RPMI8226 (cell line): ENCODE results near the gene SF3A1.
"Not testable (repeated sequence)": the region's sequence is repeated elsewhere in the genome, so short reads cannot be mapped to it uniquely, and the experiment has no call there.

Experiments used
- DNase-seq: peaks from one replicate; pipeline ENCODE4 v3.0.0-alpha.2; 2015

The SF3A1 gene

DNA sequence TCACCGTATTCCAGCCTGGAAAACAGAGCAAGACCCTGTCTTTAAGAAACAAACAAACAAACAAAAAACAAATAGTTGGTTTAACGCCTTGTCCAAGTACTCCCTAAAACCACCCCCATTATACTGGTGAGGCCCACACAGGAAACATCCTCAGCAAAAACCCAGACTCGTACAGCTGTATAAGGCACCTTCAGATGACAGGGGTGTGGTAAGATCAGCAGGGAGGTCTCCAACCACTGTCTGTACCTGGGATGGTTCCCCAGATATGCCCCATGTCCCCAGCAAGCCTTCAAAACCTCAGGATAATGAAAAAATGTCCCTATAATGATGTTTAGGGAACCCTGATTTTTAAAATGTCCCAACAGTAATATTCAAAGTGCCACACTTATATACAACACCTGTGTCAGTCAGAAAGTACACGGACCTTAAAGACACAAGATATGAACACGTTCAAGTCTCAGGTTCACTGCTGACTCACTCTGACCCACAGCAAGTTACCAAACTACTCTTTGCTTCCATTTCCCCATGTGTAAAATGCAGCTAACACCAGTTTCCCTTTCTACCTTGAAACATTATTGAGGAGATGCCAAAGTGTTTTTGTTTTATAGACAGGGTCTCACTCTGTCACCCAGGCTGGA is 9.3 kb downstream of the SF3A1 start:
- DNase-seq: no peak

DNA sequence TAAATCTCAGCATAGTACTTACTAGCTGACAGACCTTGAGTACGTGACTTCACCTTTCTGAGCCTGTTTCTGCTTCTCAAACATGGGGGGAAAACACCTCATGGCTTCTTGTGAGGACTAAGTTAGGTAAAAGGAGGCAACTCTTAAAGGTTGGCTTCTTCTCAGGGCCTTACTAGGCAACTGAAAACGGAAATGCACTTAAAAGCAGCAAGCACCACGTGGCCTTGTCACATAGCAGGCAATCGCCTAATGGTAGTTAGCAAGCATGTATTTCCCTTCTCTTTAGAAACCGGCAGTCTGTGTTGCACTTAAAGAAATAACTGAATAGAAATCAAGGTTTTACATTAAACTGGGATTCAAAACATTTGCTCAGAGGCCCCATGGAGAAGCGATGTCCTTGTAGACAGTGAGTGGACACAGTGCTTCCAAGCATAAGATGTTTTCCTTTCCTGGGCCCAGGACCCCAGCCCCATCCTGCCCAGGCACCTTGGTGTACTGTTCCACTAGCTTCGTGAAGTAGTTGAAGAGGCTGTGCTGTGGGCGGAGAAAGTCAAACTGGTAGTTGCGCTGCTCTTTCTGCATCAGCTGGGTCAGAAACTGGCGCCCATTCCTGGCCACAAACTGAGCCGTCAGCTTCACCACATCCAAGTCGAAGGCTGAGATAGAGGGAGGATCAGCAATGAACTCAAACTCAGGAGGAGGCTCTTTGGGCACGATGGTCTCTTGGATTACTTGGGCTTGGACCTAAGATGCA is 12.1 kb downstream of the SF3A1 start:
- no peak for DNase-seq

DNA sequence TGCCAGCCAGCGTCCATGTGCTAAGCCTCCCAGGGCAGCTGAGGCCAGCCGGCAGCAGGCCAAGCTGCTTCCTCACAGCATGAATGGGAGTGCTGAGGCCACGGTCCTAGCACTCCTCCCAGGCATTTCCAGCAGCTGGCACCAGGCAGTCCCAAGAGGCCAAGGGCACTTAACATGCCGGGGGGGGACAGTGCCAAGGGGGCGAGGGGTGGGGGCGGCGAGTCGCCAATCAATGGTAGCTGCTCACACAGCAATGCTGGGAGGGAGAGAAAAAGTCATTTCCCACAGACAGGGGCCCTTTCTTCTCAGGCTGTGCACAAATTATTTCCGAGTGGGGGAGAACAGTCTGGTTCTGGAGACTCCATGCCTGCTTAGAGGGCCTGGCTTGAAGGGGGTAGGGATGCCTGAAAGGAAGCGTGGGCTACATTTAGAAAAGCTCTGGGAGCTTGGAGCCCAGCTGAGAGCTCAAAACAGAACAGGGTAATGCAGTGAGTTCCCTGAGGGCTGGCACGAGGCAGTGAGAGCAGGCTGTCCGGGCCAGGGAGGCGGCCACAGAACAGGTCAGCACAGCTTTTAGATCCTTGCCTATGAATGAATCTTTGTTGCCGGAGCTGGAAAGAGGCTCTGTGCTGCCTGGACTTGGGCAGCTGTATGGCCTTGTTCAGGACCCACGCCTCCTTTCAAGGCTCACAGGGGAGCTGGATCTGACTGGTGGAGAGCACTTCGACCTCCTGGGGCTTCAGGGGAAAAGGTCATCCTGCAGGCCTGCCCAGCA is 15.6 kb downstream of the SF3A1 start:
- DNase-seq: no peak

DNA sequence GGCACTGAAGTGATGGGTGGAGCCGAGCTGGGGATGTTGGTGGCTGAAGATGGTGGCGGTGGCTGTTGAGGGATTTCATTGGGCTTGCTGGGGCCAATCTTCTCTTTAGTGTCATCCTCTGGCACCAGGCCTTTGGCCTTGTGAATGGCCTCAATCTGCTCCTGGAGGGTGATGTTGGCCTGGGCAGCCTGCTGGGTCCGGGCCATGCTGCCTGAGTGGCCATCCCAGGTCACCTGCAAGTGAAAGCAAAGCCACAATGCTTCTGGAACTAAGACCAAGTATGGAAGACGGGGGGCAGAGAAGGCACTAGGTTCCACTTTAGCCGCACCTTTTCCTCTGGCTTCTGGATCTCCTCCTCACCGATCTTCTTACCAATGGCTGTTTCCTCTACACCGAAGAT is 17.9 kb downstream of the SF3A1 start:
- DNase-seq: no peak

DNA sequence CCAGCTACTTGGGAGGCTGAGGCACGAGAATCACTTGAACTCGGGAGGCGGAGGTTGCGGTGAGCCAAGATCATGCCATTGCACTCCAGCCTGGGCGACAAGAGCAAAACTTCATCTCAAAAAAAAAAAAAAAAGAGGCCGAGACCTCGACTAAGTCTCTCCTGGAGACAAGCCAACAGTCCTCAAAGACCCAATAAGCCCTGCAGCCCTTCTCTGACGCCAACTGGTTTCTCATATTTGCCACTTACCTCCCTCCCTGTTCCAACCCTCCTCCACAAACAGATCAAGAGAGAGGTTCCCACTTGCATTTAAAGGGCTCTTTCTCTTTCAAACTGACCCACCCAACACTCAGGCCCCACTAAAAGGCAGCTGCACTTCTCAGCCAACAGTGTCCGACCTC is 18.4 kb downstream of the SF3A1 start:
- DNase-seq: not testable (repeated sequence)

DNA sequence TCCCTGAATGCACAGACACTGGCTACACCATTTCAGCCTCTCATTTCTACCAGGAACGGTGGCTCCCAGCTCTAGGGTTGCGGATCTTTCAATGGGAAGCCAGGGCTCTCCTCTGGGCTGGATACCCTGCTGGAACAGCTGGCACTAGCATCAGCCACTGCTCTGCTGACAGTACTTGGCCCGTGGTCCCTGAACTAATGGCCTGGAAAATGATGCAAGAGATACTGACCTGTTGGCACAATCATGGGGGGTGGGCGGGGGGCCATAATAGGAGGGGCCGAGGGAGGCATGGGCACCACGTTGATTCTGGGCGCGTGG is 19.3 kb downstream of the SF3A1 start:
- DNase-seq: no peak

DNA sequence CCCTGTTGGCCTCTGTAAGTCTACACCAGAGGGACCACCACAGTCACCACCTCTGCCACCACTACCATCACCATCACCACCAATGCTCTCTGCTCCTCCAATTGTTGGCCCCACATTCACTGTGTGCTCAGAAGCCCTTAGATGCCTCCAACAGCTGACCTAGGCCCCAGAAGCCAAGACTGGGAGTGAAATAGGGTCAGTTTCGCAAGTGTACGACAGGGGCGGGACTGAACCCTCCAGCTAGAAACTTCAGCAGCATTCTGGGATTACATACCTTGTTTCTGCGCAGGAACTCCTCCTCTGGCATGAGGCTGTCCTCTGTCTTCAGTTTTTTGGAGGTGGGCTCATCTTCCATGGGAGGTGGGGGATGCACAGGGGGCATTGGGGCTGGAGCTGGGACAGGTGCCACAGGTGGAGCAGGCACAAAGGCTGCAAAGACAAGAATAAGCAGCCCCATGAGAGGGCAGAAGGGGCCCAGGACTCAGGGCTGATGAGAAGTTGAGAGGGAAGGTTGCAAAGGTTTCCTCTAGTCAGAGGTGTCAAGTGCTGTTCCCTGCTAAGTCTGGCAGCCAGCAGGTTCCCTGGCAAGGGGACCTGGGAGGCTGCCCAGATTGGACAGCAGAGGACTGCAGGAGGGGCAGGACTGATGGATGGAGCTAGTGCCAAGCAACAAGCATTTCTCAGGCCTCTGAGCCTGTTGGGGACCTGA is 19.8 kb downstream of the SF3A1 start:
- DNase-seq: no peak

DNA sequence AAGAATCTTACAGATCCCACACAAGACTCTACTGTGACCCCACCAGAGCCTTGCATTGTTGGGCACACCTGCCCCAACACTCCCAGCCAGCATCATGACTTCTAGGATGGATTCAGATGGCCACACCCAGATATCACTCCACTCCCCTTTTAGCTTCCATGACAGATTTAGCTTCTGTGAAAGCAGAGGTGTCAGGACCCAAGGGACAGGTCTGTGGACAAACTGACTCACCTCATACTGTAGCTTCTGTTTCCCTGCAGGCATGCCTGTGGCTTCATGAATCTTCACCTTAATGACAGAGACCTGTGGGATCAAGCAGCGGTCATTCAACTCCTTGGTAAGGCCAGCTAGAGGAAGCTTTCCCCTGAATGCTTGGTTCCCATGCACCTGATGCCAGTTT is 21.5 kb downstream of the SF3A1 start:
- no peak for DNase-seq

DNA sequence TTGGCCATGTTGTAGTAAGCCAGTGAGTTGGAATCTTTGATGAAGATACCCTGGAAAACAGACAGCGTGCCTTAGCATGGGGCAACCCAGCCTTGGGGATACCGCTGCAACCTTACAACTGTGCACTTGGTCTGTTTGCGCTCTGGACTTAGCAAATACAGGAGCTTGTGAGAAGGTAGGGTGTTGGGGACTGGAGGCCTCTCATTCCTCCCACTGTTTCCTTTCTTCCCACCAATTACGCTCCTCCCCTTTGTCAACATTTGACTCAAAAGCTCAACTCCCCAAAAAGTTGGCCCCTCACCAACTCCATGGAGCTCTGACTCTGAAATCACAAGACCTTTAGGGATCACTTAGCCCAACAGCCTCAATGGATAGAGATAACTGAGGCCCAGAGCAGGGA is 22.0 kb downstream of the SF3A1 start:
- no peak for DNase-seq

DNA sequence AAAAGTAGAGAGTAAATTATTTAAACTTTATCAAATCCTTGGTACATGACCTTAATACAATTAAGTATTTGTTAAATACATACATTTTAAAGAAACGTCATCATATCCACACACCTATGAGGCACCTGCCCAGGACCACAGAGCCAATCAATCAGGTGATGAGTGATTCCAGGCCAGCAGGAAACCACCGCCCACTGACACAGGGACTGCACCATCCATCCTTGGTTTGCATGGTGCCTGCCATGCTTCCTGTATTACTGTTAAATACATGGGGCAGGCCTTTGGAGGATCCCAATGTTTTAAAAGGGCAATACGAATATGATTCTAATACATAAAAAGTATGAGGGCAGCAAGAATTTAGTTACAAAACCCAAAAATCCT is 23.0 kb downstream of the SF3A1 start:
- DNase-seq: no peak

DNA sequence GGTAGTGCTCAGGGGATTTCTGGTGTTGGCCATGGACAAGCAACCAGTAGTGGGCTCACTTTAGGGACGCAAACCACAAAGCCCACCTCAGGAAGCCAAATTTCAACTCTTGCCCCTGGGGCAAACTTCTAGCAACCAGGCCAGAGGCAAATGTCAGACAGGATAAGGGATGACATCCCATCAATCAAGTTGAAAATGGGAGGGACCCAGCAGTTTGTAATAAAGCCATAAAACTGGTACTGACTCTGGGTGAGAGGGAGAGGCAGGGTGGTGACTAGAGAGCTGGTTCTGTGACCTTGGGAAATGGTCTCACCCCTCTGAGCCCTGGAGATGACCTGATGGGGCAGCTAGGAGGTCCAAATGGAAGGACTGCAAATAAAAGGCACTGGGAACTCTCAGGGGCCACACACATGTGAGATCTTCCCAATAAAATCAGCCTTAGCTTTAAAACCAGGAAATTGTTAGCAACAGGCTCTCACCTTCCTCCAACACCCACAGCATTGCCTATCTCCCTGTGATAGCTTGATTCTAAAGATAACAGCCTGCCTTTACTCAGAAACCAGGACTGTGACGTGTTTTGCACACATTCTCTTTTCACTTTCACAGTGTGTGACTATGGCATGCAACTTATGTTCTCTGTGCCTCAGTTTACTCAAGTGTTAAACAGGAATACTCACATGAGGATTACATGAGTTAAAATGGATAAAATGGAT is 23.5 kb downstream of the SF3A1 start:
- DNase-seq: no peak

DNA sequence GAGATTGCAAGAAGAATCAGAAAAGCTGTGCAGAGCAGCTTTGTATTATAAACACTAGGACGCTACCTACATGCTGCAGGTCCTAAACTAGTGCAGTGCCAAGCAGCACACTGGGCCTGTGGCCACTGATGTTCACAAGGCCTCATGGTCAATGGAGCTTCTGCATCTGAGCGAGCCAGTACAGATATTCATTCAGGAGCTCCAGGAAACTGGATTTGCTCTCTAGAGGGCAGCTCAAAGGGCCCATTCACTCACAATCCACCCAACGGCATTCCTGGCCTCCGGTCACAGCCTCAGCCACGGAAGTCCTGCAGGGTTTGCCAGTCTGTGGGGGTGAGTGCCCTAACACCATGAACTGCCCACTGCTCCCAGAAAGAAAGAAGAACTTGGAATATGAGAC is 24.1 kb downstream of the SF3A1 start:
- DNase-seq: no peak

DNA sequence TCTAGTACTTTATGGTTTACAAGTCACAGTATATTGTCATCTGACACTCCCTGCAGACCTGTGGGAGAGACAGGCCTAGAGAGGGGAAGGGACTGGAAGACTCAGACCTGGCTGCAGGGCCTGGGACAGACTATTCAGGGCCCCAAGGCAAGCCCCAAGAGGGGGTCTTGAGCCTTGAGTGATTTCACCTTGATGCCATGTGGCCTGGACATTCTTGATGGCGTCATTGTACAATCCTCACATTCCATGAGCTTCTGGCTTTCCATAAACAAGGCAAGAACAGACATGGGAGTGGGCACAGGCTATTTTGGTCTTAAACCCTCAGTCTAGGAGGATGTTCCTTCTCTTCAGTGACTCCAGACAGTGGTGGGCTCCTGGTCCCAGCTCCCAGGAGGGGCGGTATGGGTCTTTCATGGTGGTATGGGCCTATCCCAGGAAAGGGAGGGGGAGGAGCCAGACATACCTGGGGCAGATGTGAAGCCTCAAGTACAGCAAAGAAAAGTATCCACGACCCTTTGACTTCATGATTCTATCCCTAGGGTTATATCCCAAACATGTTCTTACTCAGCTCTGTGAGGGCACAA is 28.1 kb downstream of the SF3A1 start:
- DNase-seq: no peak

DNA sequence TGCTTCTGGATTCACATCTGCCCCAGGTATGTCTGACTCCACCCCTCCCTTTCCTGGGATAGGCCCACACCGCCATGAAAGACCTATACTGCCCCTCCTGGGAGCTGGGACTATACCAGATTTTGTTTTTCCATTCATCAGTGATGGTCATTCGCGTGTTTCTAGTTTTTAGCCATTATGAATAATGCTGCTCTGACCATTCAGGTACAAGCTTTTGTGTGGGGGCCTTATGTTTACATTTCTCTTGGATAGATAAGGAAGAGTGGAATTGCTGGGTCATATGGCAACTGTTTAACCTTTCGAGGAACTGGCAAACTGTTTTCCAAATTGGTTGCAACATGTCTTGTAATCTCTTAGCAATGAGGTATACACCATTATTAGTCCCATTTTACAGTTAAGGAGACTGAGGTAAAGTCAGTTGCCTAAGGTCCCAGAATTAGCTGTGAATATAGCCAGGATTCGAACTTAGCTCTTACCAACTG is 28.8 kb downstream of the SF3A1 start:
- DNase-seq: peak; percentile 37

DNA sequence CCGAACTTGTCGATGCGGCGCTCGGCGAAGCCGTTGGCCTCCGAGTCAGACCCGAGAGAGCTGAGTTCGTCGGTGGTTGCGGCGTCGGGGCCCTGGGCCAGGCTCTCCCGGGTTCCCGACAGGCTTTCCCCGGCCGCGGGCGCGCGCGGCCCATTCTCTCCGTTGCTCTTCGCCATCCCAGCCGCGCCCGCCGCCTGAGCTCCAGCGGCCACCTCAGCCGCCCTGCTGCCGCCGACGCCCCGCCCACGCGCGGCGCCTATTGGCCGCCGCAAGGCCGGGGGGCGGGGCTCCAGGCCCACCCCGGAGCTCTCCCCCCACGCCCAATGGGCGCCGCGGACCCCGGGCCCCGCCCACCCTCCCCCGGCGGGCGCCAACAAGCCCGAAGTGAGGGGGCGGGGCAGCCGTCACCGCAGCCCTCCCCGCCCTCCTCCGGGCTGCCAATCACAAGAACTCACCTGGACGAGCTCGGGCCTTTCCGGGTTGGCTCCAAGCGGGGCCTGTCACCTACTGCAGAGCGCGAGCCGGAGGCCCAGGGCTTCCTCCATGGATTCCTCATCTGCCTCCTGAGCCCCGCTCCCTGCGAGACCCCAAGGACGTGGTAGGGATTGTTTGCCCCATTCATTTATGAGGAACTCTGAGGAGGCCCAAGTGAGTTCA is 29.9 kb downstream of the SF3A1 start, which contains the start of gene TBC1D10A:
Gene TBC1D10A, minus strand, starts transcription at position 236 of the 657 bp plus-strand sequence. Its CDS starts 60 bp downstream, at position 176.
- peak; percentile 98 for DNase-seq

DNA sequence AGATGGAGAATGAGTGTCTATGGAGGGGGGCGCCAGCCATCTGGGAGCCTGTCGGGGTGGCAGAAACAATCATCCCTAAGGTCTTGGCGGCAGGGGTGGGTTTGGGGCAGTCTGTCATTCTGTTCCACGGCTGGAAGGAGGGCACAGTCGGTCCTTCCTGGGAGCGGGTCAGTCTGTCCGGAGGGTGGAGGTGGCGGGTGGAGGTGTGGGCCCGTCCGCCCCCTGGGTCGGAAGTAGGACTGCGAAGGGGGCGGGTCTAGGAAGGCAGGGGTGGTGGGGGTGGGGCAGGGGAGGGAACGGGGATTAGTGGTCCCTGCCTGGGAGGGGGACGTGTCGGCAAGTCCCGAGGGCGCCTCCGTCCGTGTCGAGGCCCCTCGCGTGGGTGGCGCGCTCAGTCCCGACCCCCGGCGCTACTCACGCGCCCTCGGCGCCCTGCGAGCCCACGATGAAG is 30.4 kb downstream of the SF3A1 start:
- no peak for DNase-seq

DNA sequence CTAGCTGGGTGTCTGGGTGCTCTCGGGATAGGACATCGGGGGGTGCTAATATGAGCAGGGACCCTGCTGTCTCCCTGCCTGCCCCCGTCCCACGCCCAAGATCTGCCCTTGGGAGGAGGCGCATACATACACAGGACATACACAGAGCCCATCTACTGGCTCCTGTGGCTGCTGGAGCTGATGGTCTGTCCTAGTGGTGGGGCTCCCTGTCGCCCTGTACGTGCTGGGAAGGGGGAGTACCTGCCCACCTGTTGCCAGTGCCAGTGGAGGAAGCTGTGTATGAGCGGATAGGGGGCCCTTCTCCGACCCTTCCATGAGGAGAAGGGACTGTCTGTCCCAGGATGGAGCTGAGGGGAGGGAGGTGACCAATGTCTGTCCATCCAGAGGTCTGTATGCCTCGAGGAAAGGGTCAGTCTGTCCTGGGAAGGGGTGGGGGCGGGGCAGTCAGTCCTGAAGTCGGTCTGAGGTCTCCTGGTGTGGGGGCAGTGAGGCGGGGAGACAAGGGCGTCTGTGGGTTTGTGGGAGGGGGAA is 30.9 kb downstream of the SF3A1 start:
- DNase-seq: no peak

DNA sequence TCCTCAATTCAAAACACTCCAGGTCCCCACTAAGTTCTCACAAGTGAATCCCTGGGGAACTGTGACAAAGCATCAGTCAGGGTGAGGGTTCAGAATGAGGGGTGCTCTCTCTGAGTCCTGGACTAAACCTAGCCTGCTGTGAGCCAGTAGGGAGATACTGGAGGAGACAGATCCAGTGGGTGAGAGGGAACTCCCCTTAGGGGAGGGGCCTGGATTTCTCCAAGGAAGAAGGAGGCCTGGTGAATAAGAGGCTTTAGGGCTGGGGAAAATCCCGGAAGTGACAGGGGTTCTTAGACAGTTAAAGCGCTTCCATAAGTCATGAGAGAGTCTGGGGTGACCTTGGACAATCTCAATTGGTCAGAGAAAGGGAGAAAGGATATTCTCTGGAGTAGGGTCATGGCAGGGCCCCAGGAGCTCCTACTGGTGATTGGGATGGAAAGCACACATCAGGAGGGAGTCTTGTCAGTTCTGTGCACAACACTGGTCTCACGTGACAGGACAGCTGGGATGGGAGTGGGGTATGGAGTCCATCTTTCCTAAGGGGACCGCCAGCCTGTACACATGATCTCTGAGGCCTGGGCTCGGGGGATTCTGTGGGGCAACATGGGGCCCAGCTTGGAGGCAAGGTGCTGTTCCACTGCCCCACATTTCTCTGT is 31.5 kb downstream of the SF3A1 start:
- no peak for DNase-seq

DNA sequence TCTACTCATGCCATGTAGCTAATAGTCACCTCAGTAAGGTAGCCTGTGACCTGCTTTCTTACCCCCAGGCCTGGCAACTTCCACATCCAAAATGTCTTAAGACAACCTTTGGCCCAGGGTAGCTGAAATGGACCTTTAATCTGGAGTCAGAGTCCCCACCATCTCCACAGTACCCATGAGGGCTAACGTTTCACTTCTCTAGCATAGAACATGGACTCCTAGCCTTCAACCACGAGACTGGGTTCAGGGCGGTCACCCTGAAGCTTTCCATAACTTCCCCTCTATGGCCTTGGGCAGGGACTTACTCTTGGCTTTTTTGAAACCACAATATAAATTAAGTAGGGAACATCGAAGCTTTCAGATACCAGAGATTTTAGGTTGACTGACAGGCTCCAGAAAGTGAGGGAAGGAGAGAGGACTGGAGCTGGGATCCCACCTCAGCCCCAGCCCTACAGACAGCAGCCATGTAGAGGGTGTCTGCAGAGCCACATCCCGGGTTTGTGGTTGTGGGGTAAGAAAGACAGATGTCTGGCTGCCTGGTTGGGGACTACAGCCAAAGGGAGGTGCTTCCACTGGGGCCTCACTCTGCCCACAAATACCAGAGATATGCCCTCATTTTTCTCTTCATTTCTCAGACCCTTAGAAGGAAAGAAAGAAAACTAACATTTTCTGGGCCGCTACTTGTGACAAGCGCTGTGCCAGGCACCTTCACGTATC is 32.5 kb downstream of the SF3A1 start:
- no peak for DNase-seq

DNA sequence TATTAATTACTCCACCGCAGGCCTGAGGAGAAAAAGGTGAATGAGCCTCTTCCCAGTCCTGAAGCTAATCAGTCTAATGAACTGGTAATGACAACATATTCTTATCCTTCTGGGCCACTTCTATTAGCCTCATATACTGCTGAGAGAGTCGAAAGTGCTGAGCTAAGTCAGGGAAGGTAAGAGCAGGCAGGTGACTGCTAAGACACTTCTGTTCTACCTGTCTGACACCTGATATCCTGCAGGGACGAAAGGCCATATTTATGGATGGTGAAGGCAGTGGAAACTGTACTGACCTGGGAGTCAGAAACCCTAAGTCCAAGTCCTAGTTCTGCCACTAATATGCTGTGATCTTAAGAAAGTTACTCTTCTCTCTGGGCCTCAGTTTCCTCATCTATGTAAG is 33.4 kb downstream of the SF3A1 start:
- DNase-seq: no peak
